H1 (cell line): ENCODE data around the gene RARB. TPM values are rescaled to one million over a fixed set of nuclear protein-coding genes. Genes with fewer than 3 reads are reported as not detected.

Experiments
- CTCF ChIA-PET: fragments of 300-600 bp; sonication (Branson Sonifier 250); formaldehyde crosslinking; loops from one replicate; lab custom pipeline; 2021; ENCODE audit not compliant: partially characterized antibody; lab: Charles Lee
- POLR2A ChIA-PET: fragments of 300-600 bp; sonication (Branson Sonifier 250); formaldehyde crosslinking; loops from one replicate; lab custom pipeline; 2021; ENCODE audit warnings: inconsistent platforms; ENCODE audit not compliant: partially characterized antibody; lab: Charles Lee
- DNase-seq, 2 experiments: peaks; one replicate each; pipeline versions ENCODE4 v3.0.0 to v3.0.0-alpha.2; 2010 to 2022; ENCODE audit warnings: low spot score in 2 of 2, low read depth in 1 of 2, mixed read lengths in 1 of 2
- FAIRE-seq: peaks from 2 replicates; lab custom pipeline; 2011; peaks lifted over from hg19 to GRCh38; lab: Jason Lieb, UNC
- H2AFZ ChIP-seq: 2 replicates; pipeline ENCODE4 v1.8.1; 2012; ENCODE audit warnings: low read length, inconsistent platforms
- H2AK5ac ChIP-seq: 2 replicates; pipeline ENCODE4 v1.6.1; 2013; ENCODE audit warnings: low read depth, low read length
- H2BK120ac ChIP-seq: replicated peaks from 2 replicates; pipeline ENCODE3; 2013; ENCODE audit warnings: low read depth, low read length, inconsistent platforms
- H2BK12ac ChIP-seq: 2 replicates; pipeline ENCODE4 v1.6.1; 2013; ENCODE audit warnings: low read depth, low read length
- H2BK15ac ChIP-seq: 2 replicates; pipeline ENCODE4 v1.6.1; 2013; ENCODE audit warnings: low read length
- H2BK20ac ChIP-seq: 2 replicates; pipeline ENCODE4 v1.6.1; 2013; ENCODE audit warnings: low read length
- H2BK5ac ChIP-seq: 2 replicates; pipeline ENCODE4 v1.6.1; 2013; ENCODE audit warnings: low read depth, low read length
- H3K14ac ChIP-seq: 2 replicates; pipeline ENCODE4 v1.6.1; 2013; ENCODE audit warnings: inconsistent platforms; ENCODE audit not compliant: insufficient read length
- H3K18ac ChIP-seq: 2 replicates; pipeline ENCODE4 v1.6.1; 2013; ENCODE audit warnings: low read length; ENCODE audit errors: extremely low read depth
- H3K23ac ChIP-seq: 2 replicates; pipeline ENCODE4 v1.6.1; 2013; ENCODE audit warnings: inconsistent platforms; ENCODE audit not compliant: insufficient read length
- H3K23me2 ChIP-seq: 2 replicates; pipeline ENCODE4 v1.6.1; 2013; ENCODE audit warnings: low read depth, low read length
- H3K27ac ChIP-seq: 2 replicates; pipeline ENCODE4 v1.6.1; 2011; ENCODE audit warnings: low read depth, low read length, inconsistent platforms
- H3K27me3 ChIP-seq, 4 experiments: replicated peaks in 1 of 4; 1 replicate in 1 of 4; 2 replicates in 3 of 4; pipeline versions ENCODE4 v1.6.1 to v1.8.1; 2011 to 2013; ENCODE audit warnings: low read length in 3 of 4, mild to moderate bottlenecking in 3 of 4, inconsistent platforms in 2 of 4, mixed read lengths in 2 of 4, moderate library complexity in 1 of 4; ENCODE audit not compliant: control insufficient read depth in 3 of 4, insufficient read depth in 3 of 4; ENCODE audit errors: extremely low read depth in 1 of 4
- H3K36me3 ChIP-seq, 4 experiments: 2 replicates each; pipeline versions ENCODE4 v1.6.1 to v1.8.1; 2011 to 2013; ENCODE audit warnings: mild to moderate bottlenecking in 4 of 4, low read length in 3 of 4, moderate library complexity in 2 of 4, control low read depth in 1 of 4, inconsistent platforms in 1 of 4; ENCODE audit not compliant: insufficient read depth in 4 of 4, control insufficient read depth in 2 of 4
- H3K4ac ChIP-seq: replicated peaks from 2 replicates; pipeline ENCODE3; 2013; ENCODE audit warnings: low read length, low read depth, mixed read lengths, inconsistent platforms; ENCODE audit not compliant: insufficient read length
- H3K4me1 ChIP-seq, 4 experiments: replicated peaks in 1 of 4; 1 replicate in 1 of 4; 2 replicates in 3 of 4; pipeline versions ENCODE4 v1.6.1 to v1.8.1; 2011 to 2013; ENCODE audit warnings: low read length in 3 of 4, inconsistent platforms in 2 of 4, mixed read lengths in 1 of 4; ENCODE audit not compliant: insufficient read depth in 4 of 4, control insufficient read depth in 3 of 4
- H3K4me2 ChIP-seq, 2 experiments: 2 replicates each; pipeline versions ENCODE4 v1.6.1 to v1.8.1; 2011 to 2013; ENCODE audit warnings: low read depth in 2 of 2, low read length in 2 of 2, control low read depth in 1 of 2, inconsistent platforms in 1 of 2, mild to moderate bottlenecking in 1 of 2; ENCODE audit not compliant: insufficient read depth in 1 of 2
- H3K4me3 ChIP-seq, 4 experiments: fragments of 200-600, 300-600 bp in 1 of 4; sonication (generic), shearing (Covaris generic), sonication (Bioruptor Twin) in 1 of 4; 2 replicates each; pipeline versions ENCODE4 v1.5.1 to v1.8.1; 2011 to 2016; ENCODE audit warnings: low read length in 4 of 4, low read depth in 3 of 4, control low read depth in 2 of 4, inconsistent platforms in 2 of 4, mild to moderate bottlenecking in 2 of 4, mixed read lengths in 1 of 4, moderate library complexity in 1 of 4; ENCODE audit not compliant: insufficient read depth in 2 of 4; ENCODE audit errors: extremely low read depth in 1 of 4
- H3K56ac ChIP-seq: replicated peaks from 2 replicates; pipeline ENCODE3; 2013; ENCODE audit warnings: low read depth, mild to moderate bottlenecking, mixed read lengths, low read length, inconsistent platforms; ENCODE audit not compliant: insufficient read length
- H3K79me1 ChIP-seq: 2 replicates; pipeline ENCODE4 v1.6.1; 2013; ENCODE audit warnings: low read depth, low read length, control low read depth
- H3K79me2 ChIP-seq, 2 experiments: 2 replicates each; pipeline versions ENCODE4 v1.6.1 to v1.8.1; 2012 to 2013; ENCODE audit warnings: low read length in 2 of 2, mild to moderate bottlenecking in 2 of 2, inconsistent platforms in 1 of 2; ENCODE audit not compliant: insufficient read depth in 2 of 2, control insufficient read depth in 1 of 2
- H3K9ac ChIP-seq, 4 experiments: replicated peaks in 1 of 4; 1 replicate in 1 of 4; 2 replicates in 3 of 4; pipeline versions ENCODE4 v1.6.1 to v1.8.1; 2011 to 2013; ENCODE audit warnings: low read depth in 3 of 4, low read length in 3 of 4, control low read depth in 2 of 4, mild to moderate bottlenecking in 2 of 4, moderate library complexity in 2 of 4, inconsistent platforms in 1 of 4; ENCODE audit errors: extremely low read depth in 1 of 4
- H3K9me3 ChIP-seq, 2 experiments: 2 replicates each; pipeline versions ENCODE4 v1.6.1 to v1.8.1; 2012 to 2013; ENCODE audit warnings: mild to moderate bottlenecking in 2 of 2, moderate library complexity in 2 of 2, control low read depth in 1 of 2, inconsistent platforms in 1 of 2, low read depth in 1 of 2, low read length in 1 of 2, mixed read lengths in 1 of 2; ENCODE audit not compliant: insufficient read depth in 2 of 2
- H4K20me1 ChIP-seq, 2 experiments: replicated peaks in 1 of 2; 2 replicates each; pipeline versions ENCODE3 to v1.8.1; 2011 to 2013; ENCODE audit warnings: inconsistent platforms in 2 of 2, low read length in 2 of 2, mild to moderate bottlenecking in 1 of 2; ENCODE audit not compliant: insufficient read depth in 2 of 2, control insufficient read depth in 1 of 2
- H4K5ac ChIP-seq: 2 replicates; pipeline ENCODE4 v1.6.1; 2013; ENCODE audit warnings: low read length, low read depth, mixed read lengths, inconsistent platforms; ENCODE audit not compliant: insufficient read length
- H4K8ac ChIP-seq: 2 replicates; pipeline ENCODE4 v1.8.0; 2013; ENCODE audit warnings: mild to moderate bottlenecking, moderate library complexity, low read length, inconsistent platforms; ENCODE audit not compliant: insufficient read depth; ENCODE audit errors: extremely low read depth
- H4K91ac ChIP-seq: replicated peaks from 2 replicates; pipeline ENCODE3; 2013; ENCODE audit warnings: low read length, mixed read lengths, inconsistent platforms; ENCODE audit not compliant: insufficient read length
- PHF8 ChIP-seq: fragments of 200-600 bp; sonication (generic); conservative IDR thresholded peaks from 2 replicates; pipeline ENCODE4 v1.7.1; 2012; ENCODE audit warnings: low read depth, mild to moderate bottlenecking, inconsistent platforms, low read length, moderate library complexity
- SRF ChIP-seq: IDR thresholded peaks from 2 replicates; pipeline ENCODE4 v1.6.1; 2011; ENCODE audit warnings: mild to moderate bottlenecking, low read depth, low read length, moderate library complexity
- WGBS, 2 experiments: shearing (Covaris generic) in 1 of 2; methylation state at CpG; one replicate each; pipeline versions ENCODE4 v1.1.6 to v1.1.7; 2013 to 2015; ENCODE audit warnings: low lambda C conversion rate in 2 of 2, mixed read lengths in 2 of 2, inconsistent platforms in 1 of 2, low coverage in 1 of 2, missing lambda C conversion rate in 1 of 2; ENCODE audit not compliant: insufficient replicate concordance in 2 of 2, insufficient coverage in 1 of 2, insufficient read length in 1 of 2; ENCODE audit errors: extremely low coverage in 1 of 2, missing lambda C conversion rate in 1 of 2; 5-methylcytosine and 5-hydroxymethylcytosine counted together
- polyA plus RNA-seq, 7 experiments: library from polyadenylated mRNA; depleted of rRNA in 3 of 7; stranded (reverse) in 5 of 7; unstranded in 2 of 7; fragments of >200 nt in 5 of 7; fragments of 200-250 nt in 2 of 7; gene quantifications; 1 replicate in 5 of 7; 2 replicates in 1 of 7; 4 replicates in 1 of 7; pipeline versions ENCODE4 v1.2.1 to v1.2.3, GENCODE V29; 2011 to 2013; ENCODE audit warnings: missing spikeins in 2 of 7, mixed read lengths in 2 of 7
- total RNA-seq: library from RNA; stranded (reverse); fragmentation: NEBNext Ultra II Directional; extraction: Animal tissue kit (Norgen Biotek cat#: 25700); gene quantifications from 2 replicates; pipeline ENCODE4 v1.2.1, GENCODE V29; 2021

The RARB gene
- total and polyA plus RNA-seq, 2 of the 8 experiments (the other 6 are each of a cell fraction or from before 2014, with no cell fraction given), result 0.15 to 0.22 TPM

DNA sequence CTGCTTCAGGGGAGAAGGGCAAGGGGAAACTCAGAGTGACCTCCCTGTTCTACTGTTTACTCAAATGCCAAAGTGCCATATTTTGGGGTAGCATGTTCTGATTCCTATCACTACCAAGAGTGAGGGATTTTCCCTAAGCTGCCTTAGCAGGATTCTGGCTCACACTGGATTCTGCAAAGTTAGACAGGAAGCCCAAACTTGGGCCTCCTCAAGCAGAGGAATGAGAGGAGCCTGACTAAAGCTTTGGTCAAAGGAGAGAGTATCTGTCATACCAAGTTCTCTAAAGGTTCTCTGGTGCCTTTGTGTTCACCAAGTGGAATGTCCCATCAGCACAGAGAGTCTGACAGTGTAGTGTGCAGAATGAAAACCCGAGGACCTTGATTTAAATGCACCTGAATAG is 8.8 kb upstream of the RARB start:
- Histone ChIP-seq H2BK5ac (peak overlapping the region; percentile 75; the same call in 1 of the 2 replicates), H2BK15ac (no peak overlapping the region), H2BK120ac (peak overlapping the region; percentile 70), H4K91ac (peak overlapping the region; percentile 5), H3K14ac (peak overlapping the region; percentile 40), H3K36me3 (peaks cover 0 to 2% (median 0%) of the 10 kb centered on the region in 4 experiments; a peak in 1 of 8 replicates), H2BK20ac (peak overlapping the region; percentile 80; the same call in 1 of the 2 replicates), H3K27me3 (no peaks in the 10 kb centered on the region), H3K79me2 (no peaks in the 10 kb centered on the region), H3K4me2 (peak overlapping the region in 1 of 2 experiments; percentile 13; a peak in 2 of 4 replicates), H3K27ac (no peak overlapping the region), H3K18ac (peak overlapping the region; percentile 65), H2BK12ac (peak overlapping the region; percentile 85), H3K23ac (no peak overlapping the region), H2AFZ (no peak overlapping the region; the same call in 1 of the 2 replicates), H2AK5ac (no peak overlapping the region), H3K56ac (no peak overlapping the region), H3K9ac (no peak overlapping the region), H4K20me1 (no peaks in the 10 kb centered on the region), H3K4me3 (no peak overlapping the region), H4K5ac (peak overlapping the region; percentile 85), H3K79me1 (no peaks in the 10 kb centered on the region), H3K23me2 (peaks cover 4% of the 10 kb centered on the region; the same call in 1 of the 2 replicates), H3K4ac (no peak overlapping the region), H3K9me3 (peaks cover 9 to 11% of the 10 kb centered on the region in 2 experiments; a peak in 3 of 4 replicates), H4K8ac (no peak overlapping the region), H3K4me1 (peaks cover 9 to 22% (median 16%) of the 10 kb centered on the region in 4 experiments; a peak in 6 of 7 replicates)
- FAIRE-seq (no peak), DNase-seq (no peak)
- ChIA-PET POLR2A (interaction anchor here (0.6 kb wide), 1 partner anchor 68 kb away, joined by 3 read pairs; no protein-coding TSS in a partner anchor), CTCF (interaction anchor here (0.7 to 1.1 kb wide), 2 partner anchors 174 to 450 kb away, joined by 3 read pairs; no protein-coding TSS in a partner anchor)
- WGBS, 2 experiments, result 82% methylated on average over 1 of the region's 1 CpG; no CpG with 5 or more reads in 1 of the 2 experiments
- TF ChIP-seq PHF8 (no peak), SRF (peak; percentile 47)
